Measurements from ENCODE around the gene P4HA2.

GRCh38 chr5:132262882-132263547 lies 35.4 kb upstream of the P4HA2 start:
- TF ChIP-seq CTCF (IDR thresholded peaks at IDR 0.05 in 8 of 11, conservative IDR thresholded peaks at IDR 0.05 in 3 of 11) (no peak), POLR2A (IDR thresholded peaks at IDR 0.05) (no peak)
